HL-60 (cell line): Measurements from ENCODE around the gene HNRNPAB.

Source experiments
- DNase-seq, 2 experiments: peaks; one replicate each; pipeline ENCODE4 v3.0.0-alpha.2; 2010 to 2020; ENCODE audit warnings: low read depth in 1 of 2, low spot score in 1 of 2
- H3K27ac ChIP-seq: fragments of 250-450 bp; sonication (Bioruptor Pico); replicated peaks from 2 replicates; pipeline ENCODE4 v1.5.1; 2020; ENCODE audit warnings: mild to moderate bottlenecking, moderate library complexity
- H3K27me3 ChIP-seq: fragments of 250-450 bp; sonication (Bioruptor Pico); 2 replicates; pipeline ENCODE4 v1.5.1; 2021; ENCODE audit warnings: mild to moderate bottlenecking, moderate library complexity; ENCODE audit not compliant: insufficient read depth, poor library complexity, severe bottlenecking
- H3K4me3 ChIP-seq: replicated peaks from 2 replicates; pipeline ENCODE4 v1.5.1; 2011; ENCODE audit warnings: mild to moderate bottlenecking, control low read depth, low read length; ENCODE audit not compliant: insufficient read depth
- GABPA ChIP-seq: IDR thresholded peaks from 2 replicates; pipeline ENCODE4 v1.6.1; 2012; ENCODE audit warnings: low read depth
- POLR2AphosphoS5 ChIP-seq: IDR thresholded peaks from 2 replicates; pipeline ENCODE4 v1.6.1; 2012; ENCODE audit warnings: low read depth
- REST ChIP-seq: IDR thresholded peaks from 2 replicates; pipeline ENCODE4 v1.6.1; 2012; ENCODE audit warnings: low read depth; ENCODE audit not compliant: insufficient replicate concordance
- SPI1 ChIP-seq: IDR thresholded peaks from 2 replicates; pipeline ENCODE4 v1.6.1; 2012; ENCODE audit warnings: low read depth, mild to moderate bottlenecking, borderline replicate concordance
- TF ChIP-seq, protein P1 (sequence below): IDR thresholded peaks from one replicate; pipeline ENCODE4 v1.5.1; 2011; ENCODE audit warnings: low read length, control low read depth, inconsistent platforms; ENCODE audit not compliant: insufficient read depth

HNRNPAB gene

DNA sequence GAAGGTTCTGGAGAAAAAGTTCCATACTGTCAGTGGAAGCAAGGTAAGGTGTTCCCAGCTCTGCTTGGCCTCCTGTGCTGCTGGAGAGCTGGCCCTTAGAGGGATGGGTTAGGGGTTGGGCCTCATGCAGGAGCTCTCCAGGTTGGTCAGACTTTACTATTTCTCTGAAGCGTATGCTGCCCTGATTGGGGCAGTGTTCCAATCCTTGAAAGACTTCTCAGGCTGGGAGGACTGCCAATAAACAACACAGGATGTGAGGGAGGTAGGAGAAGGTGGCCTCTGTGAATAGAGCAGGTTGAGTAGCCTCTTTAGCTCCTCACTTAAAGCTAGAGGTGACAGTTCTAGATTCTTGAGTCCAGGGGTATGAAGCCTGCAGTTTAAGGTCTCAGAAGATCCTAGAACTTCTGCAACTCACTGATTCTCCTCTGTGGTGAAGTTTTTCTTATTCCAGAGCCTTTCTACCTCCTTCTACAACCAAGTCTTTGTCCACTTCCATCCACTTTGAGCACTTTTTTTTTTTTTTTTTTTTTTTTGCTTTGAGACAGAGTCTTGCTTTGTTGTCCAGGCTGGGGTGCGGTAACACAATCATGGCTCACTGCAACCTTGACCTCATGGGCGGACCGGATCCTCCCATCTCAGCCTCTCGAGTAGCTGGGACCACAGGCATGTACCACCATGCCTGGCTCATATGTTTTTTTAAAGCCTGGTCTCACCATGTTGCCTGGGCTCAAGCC lies 3.0 kb downstream of the HNRNPAB start:
- TF ChIP-seq, protein P1, sequence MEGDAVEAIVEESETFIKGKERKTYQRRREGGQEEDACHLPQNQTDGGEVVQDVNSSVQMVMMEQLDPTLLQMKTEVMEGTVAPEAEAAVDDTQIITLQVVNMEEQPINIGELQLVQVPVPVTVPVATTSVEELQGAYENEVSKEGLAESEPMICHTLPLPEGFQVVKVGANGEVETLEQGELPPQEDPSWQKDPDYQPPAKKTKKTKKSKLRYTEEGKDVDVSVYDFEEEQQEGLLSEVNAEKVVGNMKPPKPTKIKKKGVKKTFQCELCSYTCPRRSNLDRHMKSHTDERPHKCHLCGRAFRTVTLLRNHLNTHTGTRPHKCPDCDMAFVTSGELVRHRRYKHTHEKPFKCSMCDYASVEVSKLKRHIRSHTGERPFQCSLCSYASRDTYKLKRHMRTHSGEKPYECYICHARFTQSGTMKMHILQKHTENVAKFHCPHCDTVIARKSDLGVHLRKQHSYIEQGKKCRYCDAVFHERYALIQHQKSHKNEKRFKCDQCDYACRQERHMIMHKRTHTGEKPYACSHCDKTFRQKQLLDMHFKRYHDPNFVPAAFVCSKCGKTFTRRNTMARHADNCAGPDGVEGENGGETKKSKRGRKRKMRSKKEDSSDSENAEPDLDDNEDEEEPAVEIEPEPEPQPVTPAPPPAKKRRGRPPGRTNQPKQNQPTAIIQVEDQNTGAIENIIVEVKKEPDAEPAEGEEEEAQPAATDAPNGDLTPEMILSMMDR = no peak
- TF ChIP-seq SPI1 (no peak), POLR2AphosphoS5 (no peak; the same call in 1 of the 2 replicates), REST (no peak), GABPA (no peak)
- no peaks in the 10 kb centered on the region for H3K27me3 ChIP-seq
- DNase-seq = no peak
- H3K4me3 ChIP-seq = no peak overlapping the region
- no peak overlapping the region for H3K27ac ChIP-seq

- no peak for DNase-seq
- H3K27me3 ChIP-seq = no peaks in the 10 kb centered on the region
- TF ChIP-seq REST = no peak
- TF ChIP-seq POLR2AphosphoS5 = peak; percentile 55
- H3K27ac ChIP-seq = no peak overlapping the region
- no peak overlapping the region for H3K4me3 ChIP-seq
These were observed 3.6 kb downstream of the HNRNPAB start for GRCh38 chr5:178207917-178208280.

GRCh38 chr5:178208540-178209227 lies 4.4 kb downstream of the HNRNPAB start:
- no peaks in the 10 kb centered on the region for H3K27me3 ChIP-seq
- H3K27ac ChIP-seq = no peak overlapping the region
- H3K4me3 ChIP-seq = no peak overlapping the region
- DNase-seq = no peak
- TF ChIP-seq, protein P1 = no peak
- TF ChIP-seq GABPA (no peak), POLR2AphosphoS5 (no peak; the same call in 1 of the 2 replicates), SPI1 (no peak), REST (no peak)
